IMR-90 (cell line): ENCODE data around the gene TMEM81. TPM values are rescaled to one million over a fixed set of nuclear protein-coding genes. Genes with fewer than 3 reads are reported as not detected.

ENCODE experiments used
- ATAC-seq: fragments of 200-7000 bp; cut with Tn5 transposase; 2 replicates; pipeline ENCODE4 v1.9.1; 2020; ENCODE audit warnings: low read depth, mild to moderate bottlenecking, moderate library complexity
- BruUV-seq: library from RNA; stranded (reverse); fragments of 400-500 nt; replicated peaks from 2 replicates; lab custom pipeline; 2021; lab: Mats Ljungman, UMichigan
- CTCF ChIA-PET: fragments of 300-600 bp; formaldehyde crosslinking; extraction: SDS; loops from one replicate; lab custom pipeline; 2021; ENCODE audit warnings: antibody characterized with exemption; lab: Yijun Ruan, JAX
- POLR2A ChIA-PET: fragments of 300-600 bp; sonication (Branson Sonifier 250); formaldehyde crosslinking; loops from one replicate; lab custom pipeline; 2022; ENCODE audit warnings: antibody characterized with exemption; ENCODE audit not compliant: unreplicated experiment; lab: Charles Lee
- DNase-seq: peaks from one replicate; pipeline ENCODE4 v3.0.0; 2013
- H2AFZ ChIP-seq: replicated peaks from 2 replicates; pipeline ENCODE3; 2013; ENCODE audit warnings: low read length, mild to moderate bottlenecking; ENCODE audit not compliant: poor library complexity
- H2AK5ac ChIP-seq: 2 replicates; pipeline ENCODE4 v1.6.1; 2013; ENCODE audit warnings: low read depth, low read length, inconsistent platforms
- H2AK9ac ChIP-seq: replicated peaks from 2 replicates; pipeline ENCODE3; 2013; ENCODE audit warnings: mild to moderate bottlenecking, low read depth, low read length, moderate library complexity; ENCODE audit not compliant: poor library complexity
- H2BK120ac ChIP-seq: 2 replicates; pipeline ENCODE4 v1.6.1; 2013; ENCODE audit warnings: low read depth, low read length, inconsistent platforms
- H2BK15ac ChIP-seq: 3 replicates; pipeline ENCODE4 v1.6.1; 2013; ENCODE audit warnings: low read depth, low read length, inconsistent platforms
- H2BK20ac ChIP-seq: 2 replicates; pipeline ENCODE4 v1.6.1; 2013; ENCODE audit warnings: low read depth, mild to moderate bottlenecking, inconsistent platforms, low read length, moderate library complexity
- H2BK5ac ChIP-seq: 2 replicates; pipeline ENCODE4 v1.6.1; 2013; ENCODE audit warnings: mild to moderate bottlenecking, low read depth, low read length, inconsistent platforms; ENCODE audit not compliant: poor library complexity, severe bottlenecking
- H3K14ac ChIP-seq: replicated peaks from 2 replicates; pipeline ENCODE4 v1.6.1; 2013; ENCODE audit warnings: low read depth, low read length, inconsistent platforms
- H3K18ac ChIP-seq: 2 replicates; pipeline ENCODE4 v1.6.1; 2013; ENCODE audit warnings: low read depth, low read length, control low read depth
- H3K23ac ChIP-seq: 2 replicates; pipeline ENCODE4 v1.6.1; 2013; ENCODE audit warnings: low read depth, low read length, inconsistent platforms
- H3K27ac ChIP-seq: 2 replicates; pipeline ENCODE4 v1.5.1; 2013; ENCODE audit warnings: mild to moderate bottlenecking, control low read depth, low read length; ENCODE audit not compliant: insufficient read depth
- H3K27me3 ChIP-seq: 2 replicates; pipeline ENCODE4 v1.6.1; 2013; ENCODE audit warnings: low read length; ENCODE audit not compliant: control insufficient read depth, insufficient read depth
- H3K36me3 ChIP-seq: 2 replicates; pipeline ENCODE4 v1.6.1; 2013; ENCODE audit warnings: low read length, mixed read lengths; ENCODE audit not compliant: control insufficient read depth, insufficient read depth
- H3K4ac ChIP-seq: 2 replicates; pipeline ENCODE4 v1.6.1; 2013; ENCODE audit warnings: low read depth, low read length, inconsistent platforms
- H3K4me1 ChIP-seq: 2 replicates; pipeline ENCODE4 v1.6.1; 2013; ENCODE audit warnings: low read length, mixed read lengths; ENCODE audit not compliant: control insufficient read depth, insufficient read depth
- H3K4me2 ChIP-seq: 2 replicates; pipeline ENCODE4 v1.6.1; 2013; ENCODE audit warnings: low read depth, mild to moderate bottlenecking, control low read depth, low read length, moderate library complexity
- H3K4me3 ChIP-seq: 2 replicates; pipeline ENCODE4 v1.5.1; 2013; ENCODE audit warnings: low read depth, mild to moderate bottlenecking, control low read depth, low read length, moderate library complexity; ENCODE audit not compliant: insufficient read depth
- H3K56ac ChIP-seq: 2 replicates; pipeline ENCODE4 v1.6.1; 2013; ENCODE audit warnings: low read length, inconsistent platforms; ENCODE audit not compliant: insufficient read depth; ENCODE audit errors: extremely low read depth
- H3K79me1 ChIP-seq, 2 experiments: 2 replicates each; pipeline ENCODE4 v1.6.1; 2013; ENCODE audit warnings: low read length in 2 of 2, inconsistent platforms in 1 of 2, low read depth in 1 of 2
- H3K9ac ChIP-seq: 2 replicates; pipeline ENCODE4 v1.6.1; 2013; ENCODE audit warnings: low read depth, low read length, control low read depth
- H3K9me1 ChIP-seq: 2 replicates; pipeline ENCODE4 v1.6.1; 2013; ENCODE audit warnings: low read length, inconsistent platforms; ENCODE audit not compliant: insufficient read depth
- H3K9me3 ChIP-seq: 2 replicates; pipeline ENCODE4 v1.6.1; 2013; ENCODE audit warnings: low read length; ENCODE audit not compliant: control insufficient read depth, insufficient read depth
- H4K20me1 ChIP-seq: 2 replicates; pipeline ENCODE4 v1.6.1; 2013; ENCODE audit warnings: low read length, inconsistent platforms; ENCODE audit not compliant: insufficient read depth
- H4K5ac ChIP-seq: 2 replicates; pipeline ENCODE4 v1.6.1; 2013; ENCODE audit warnings: mild to moderate bottlenecking, low read depth, low read length, control low read depth
- H4K8ac ChIP-seq, 2 experiments: 2 replicates each; pipeline ENCODE4 v1.6.1; 2013; ENCODE audit warnings: low read depth in 2 of 2, low read length in 2 of 2, control low read depth in 1 of 2, inconsistent platforms in 1 of 2
- H4K91ac ChIP-seq: 2 replicates; pipeline ENCODE4 v1.6.1; 2013; ENCODE audit warnings: low read depth, low read length, inconsistent platforms; ENCODE audit not compliant: insufficient read depth
- BHLHE40 ChIP-seq: fragments of 150-350 bp; IDR thresholded peaks from 2 replicates; pipeline ENCODE4 v1.6.1; 2016; ENCODE audit warnings: mild to moderate bottlenecking, low read depth, low read length
- CEBPB ChIP-seq: IDR thresholded peaks from 2 replicates; pipeline ENCODE4 v1.6.1; 2012; ENCODE audit warnings: low read depth, low read length, improper control_type of control experiment
- CHD1 ChIP-seq: IDR thresholded peaks from 2 replicates; pipeline ENCODE4 v1.6.1; 2012; ENCODE audit warnings: low read depth, low read length, improper control_type of control experiment
- CTCF ChIP-seq: conservative IDR thresholded peaks from 2 replicates; pipeline ENCODE4 v1.5.1; 2012; ENCODE audit warnings: mild to moderate bottlenecking, low read depth, low read length, improper control_type of control experiment
- ELK1 ChIP-seq: fragments of 150-350 bp; IDR thresholded peaks from 2 replicates; pipeline ENCODE4 v1.6.1; 2016; ENCODE audit warnings: low read depth, mild to moderate bottlenecking, low read length, moderate library complexity, borderline replicate concordance
- FOS ChIP-seq: fragments of 150-350 bp; IDR thresholded peaks from 2 replicates; pipeline ENCODE4 v1.6.1; 2016; ENCODE audit warnings: low read depth, low read length
- MAFK ChIP-seq: IDR thresholded peaks from 2 replicates; pipeline ENCODE4 v1.6.1; 2012; ENCODE audit warnings: low read depth, low read length, improper control_type of control experiment
- MAZ ChIP-seq: IDR thresholded peaks from 2 replicates; pipeline ENCODE4 v1.6.1; 2012; ENCODE audit warnings: low read depth, mild to moderate bottlenecking, low read length, improper control_type of control experiment, moderate library complexity, borderline replicate concordance
- MXI1 ChIP-seq: IDR thresholded peaks from 2 replicates; pipeline ENCODE4 v1.6.1; 2012; ENCODE audit warnings: low read depth, mild to moderate bottlenecking, low read length, moderate library complexity, borderline replicate concordance
- NFE2L2 ChIP-seq: fragments of 150-350 bp; IDR thresholded peaks from 2 replicates; pipeline ENCODE4 v1.6.1; 2016; ENCODE audit warnings: low read depth, mild to moderate bottlenecking, low read length
- POLR2A ChIP-seq: IDR thresholded peaks from 2 replicates; pipeline ENCODE4 v1.6.1; 2012; ENCODE audit warnings: mild to moderate bottlenecking, low read depth, low read length
- RAD21 ChIP-seq: IDR thresholded peaks from 2 replicates; pipeline ENCODE4 v1.6.1; 2012; ENCODE audit warnings: low read length, improper control_type of control experiment
- RCOR1 ChIP-seq: IDR thresholded peaks from 2 replicates; pipeline ENCODE4 v1.6.1; 2012; ENCODE audit warnings: mild to moderate bottlenecking, low read length, improper control_type of control experiment; ENCODE audit not compliant: insufficient replicate concordance
- RFX5 ChIP-seq: IDR thresholded peaks from 2 replicates; pipeline ENCODE4 v1.8.0; 2012; ENCODE audit warnings: low read depth, mild to moderate bottlenecking, low read length, moderate library complexity
- SMC3 ChIP-seq: fragments of 150-350 bp; IDR thresholded peaks from 2 replicates; pipeline ENCODE4 v1.6.1; 2016; ENCODE audit warnings: low read depth, mild to moderate bottlenecking, antibody characterized with exemption, low read length, moderate library complexity
- USF2 ChIP-seq: fragments of 150-350 bp; IDR thresholded peaks from 2 replicates; pipeline ENCODE4 v1.6.1; 2017; ENCODE audit warnings: mild to moderate bottlenecking, antibody characterized with exemption, low read length, low read depth
- WGBS, 2 experiments: methylation state at CpG; one replicate each; pipeline versions ENCODE4 v1.1.5 to v1.1.7; 2013; ENCODE audit warnings: missing lambda C conversion rate in 2 of 2; ENCODE audit not compliant: insufficient read length in 1 of 2; ENCODE audit errors: extremely low coverage in 2 of 2; 5-methylcytosine and 5-hydroxymethylcytosine counted together
- dilution Hi-C: fragments of 300-500 bp; cut with HindIII; formaldehyde crosslinking; loops from one replicate; pipeline ENCODE4 v1.14.3; 2018; ENCODE audit warnings: low sequenced_read_pairs; ENCODE audit not compliant: unreplicated experiment
- in situ Hi-C: fragments of 300-500 bp; cut with MboI; formaldehyde crosslinking; loops from 3 replicates; pipeline ENCODE4 v1.14.3; 2019; ENCODE audit warnings: low sequenced_read_pairs, inconsistent platforms, mixed read lengths
- intact Hi-C: fragments of 100-400 bp; cut with micrococcal nuclease; formaldehyde crosslinking; loops from 2 replicates; pipeline ENCODE4 v1.10.0; 2022
- polyA plus RNA-seq, 3 experiments: library from polyadenylated mRNA; depleted of rRNA; stranded (reverse); fragments of >200 nt; gene quantifications; 2 replicates each; pipeline ENCODE4 v1.2.3, GENCODE V29; 2012; ENCODE audit warnings: low replicate concordance in 1 of 3
- total RNA-seq: library from RNA; depleted of rRNA; stranded (reverse); fragments of >200 nt; gene quantifications from 2 replicates; pipeline ENCODE4 v1.2.3, GENCODE V29; 2012

The TMEM81 gene
- total and polyA plus RNA-seq, 2 of the 4 experiments (the other 2 are of a cell fraction), result 1.5 to 1.8 TPM

DNA sequence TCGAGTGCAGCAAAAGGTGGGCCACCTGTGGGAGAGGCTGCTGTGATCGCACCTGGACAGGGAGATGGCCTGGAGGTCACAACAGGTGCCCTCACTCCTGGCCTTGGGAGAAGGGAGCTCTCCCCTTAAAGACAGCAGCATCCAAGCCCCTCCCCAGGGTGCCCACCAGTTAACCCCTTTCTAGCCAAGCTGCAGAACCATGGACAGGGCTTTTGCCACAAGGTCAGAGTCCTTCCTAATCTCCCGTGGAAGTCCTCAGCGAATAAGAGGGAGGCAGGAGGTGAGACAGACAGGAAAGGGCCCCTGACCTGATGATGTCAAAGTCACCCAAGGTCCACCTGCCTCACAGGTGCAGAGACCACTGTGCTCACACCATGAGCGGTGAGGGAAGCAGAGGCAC lies 39.5 kb downstream of the TMEM81 start:
- H3K4me3 ChIP-seq, result no peak overlapping the region
- TF ChIP-seq POLR2A, result no peak
- no peak for TF ChIP-seq USF2
- TF ChIP-seq RAD21, result no peak
- no peak for TF ChIP-seq MAZ
- no peak for TF ChIP-seq RCOR1
- TF ChIP-seq ELK1, result no peak
- TF ChIP-seq SMC3, result no peak
- TF ChIP-seq MAFK, result no peak
- no peak for TF ChIP-seq BHLHE40
- no peak for TF ChIP-seq CTCF
- TF ChIP-seq MXI1, result no peak
- TF ChIP-seq NFE2L2, result no peak
- TF ChIP-seq FOS, result no peak
- no peak for TF ChIP-seq RFX5
- no peak for TF ChIP-seq CHD1
- no peak for TF ChIP-seq CEBPB
- no peak overlapping the region for H2AK5ac ChIP-seq
- H3K56ac ChIP-seq, result no peak overlapping the region
- ChIA-PET POLR2A (no interaction called here), CTCF (no interaction called here)
- no peaks in the 10 kb centered on the region for H3K4me1 ChIP-seq
- H4K5ac ChIP-seq, result no peak overlapping the region
- H4K20me1 ChIP-seq, result no peaks in the 10 kb centered on the region
- H3K9me3 ChIP-seq, result no peaks in the 10 kb centered on the region
- H2AK9ac ChIP-seq, result no peak overlapping the region
- H3K14ac ChIP-seq, result no peak overlapping the region
- H2BK5ac ChIP-seq, result no peak overlapping the region
- no peaks in the 10 kb centered on the region for H3K9me1 ChIP-seq
- no peak overlapping the region for H2BK120ac ChIP-seq
- no peak overlapping the region for H4K8ac ChIP-seq
- no peak overlapping the region for H3K23ac ChIP-seq
- ATAC-seq (no peak), DNase-seq (no peak)
- intact Hi-C loops (no loop called here), dilution Hi-C loops (no loop called here), in situ Hi-C loops (no loop called here)
- H3K36me3 ChIP-seq, result no peaks in the 10 kb centered on the region
- H3K9ac ChIP-seq, result no peak overlapping the region
- no peak overlapping the region for H2BK20ac ChIP-seq
- WGBS, 2 experiments, result 0% methylated on average over 1 of the region's 5 CpGs; no CpG with 5 or more reads in 1 of the 2 experiments
- no peak overlapping the region for H2BK15ac ChIP-seq
- H3K4me2 ChIP-seq, result no peak overlapping the region
- H2AFZ ChIP-seq, result no peak overlapping the region
- H3K4ac ChIP-seq, result no peak overlapping the region
- H3K18ac ChIP-seq, result no peak overlapping the region
- H3K27ac ChIP-seq, result no peak overlapping the region
- peaks cover 70% of the 10 kb centered on the region for H3K27me3 ChIP-seq
- H4K91ac ChIP-seq, result no peak overlapping the region
- H3K79me1 ChIP-seq, result no peaks in the 10 kb centered on the region
- BruUV-seq, result no TSS peak
